GM10248 (cell line): Measurements from ENCODE around the gene HSPA5.

ENCODE experiments used
- CTCF ChIA-PET: fragments of 300-600 bp; sonication (Branson Sonifier 250); formaldehyde crosslinking; extraction: SDS; loops from one replicate; lab custom pipeline; 2021; ENCODE audit warnings: antibody characterized with exemption; lab: Yijun Ruan, JAX
- POLR2A ChIA-PET: fragments of 350-650 bp; sonication (Branson Sonifier 250); formaldehyde crosslinking; extraction: SDS; loops from one replicate; lab custom pipeline; 2020; ENCODE audit warnings: antibody characterized with exemption; lab: Yijun Ruan, JAX
- DNase-seq: peaks from one replicate; pipeline ENCODE4 v3.0.0; 2012; ENCODE audit errors: extremely low spot score
- CTCF ChIP-seq: IDR thresholded peaks from 2 replicates; pipeline ENCODE4 v1.5.1; 2012; ENCODE audit warnings: mild to moderate bottlenecking, low read depth; ENCODE audit errors: extremely low read depth, missing control alignments, control extremely low read depth

The HSPA5 gene

GRCh38 chr9:125261501-125262293, 20.6 kb upstream of the HSPA5 start, which contains the start of gene GAPVD1:
Gene GAPVD1 (plus strand): TSS chr9:125261826. CDS start chr9:125298922, 37,096 bp downstream.
- DNase-seq, result peak; percentile 99
- CTCF ChIA-PET, result interaction anchor here (0.6 to 2.2 kb wide), 6 partner anchors 13 to 146 kb away, joined by 3 to 17 read pairs (median 4); partner anchors contain the start of gene HSPA5
- POLR2A ChIA-PET, result interaction anchor here (0.6 to 3.4 kb wide), 2 partner anchors 20 to 36 kb away, joined by 5 to 24 read pairs; partner anchors contain the start of gene HSPA5
- TF ChIP-seq CTCF, result peak; percentile 25

GRCh38 chr9:125260561-125260960, 19.4 kb upstream of the HSPA5 start:
- DNase-seq, result no peak
- POLR2A ChIA-PET, result interaction anchor here (0.6 to 3.4 kb wide), 2 partner anchors 19 to 202 kb away, joined by 4 to 24 read pairs; partner anchors contain the start of gene HSPA5
- no peak for TF ChIP-seq CTCF
- CTCF ChIA-PET, result interaction anchor here (1.1 to 2.2 kb wide), 5 partner anchors 8 to 18 kb away, joined by 3 to 17 read pairs (median 4); partner anchors contain the start of gene HSPA5

- TF ChIP-seq CTCF, result no peak
- CTCF ChIA-PET, result no interaction called here
- DNase-seq, result no peak
- POLR2A ChIA-PET, result interaction anchor here (3.4 kb wide), 1 partner anchor 18 kb away, joined by 24 read pairs; the partner anchor contains the start of gene HSPA5
These were observed 17.8 kb upstream of the HSPA5 start for GRCh38 chr9:125258832-125259534.

GRCh38 chr9:125258160-125258785, 17.1 kb upstream of the HSPA5 start:
- CTCF ChIA-PET, result no interaction called here
- POLR2A ChIA-PET, result interaction anchor here (0.6 to 1.2 kb wide), 2 partner anchors 17 to 21 kb away, joined by 3 read pairs; partner anchors contain the start of gene HSPA5
- DNase-seq, result no peak
- TF ChIP-seq CTCF, result no peak

GRCh38 chr9:125255781-125256391, 14.7 kb upstream of the HSPA5 start:
- ChIA-PET CTCF (interaction anchor here (0.9 to 3.1 kb wide), 14 partner anchors 11 to 1235 kb away, joined by 3 to 17 read pairs (median 4); partner anchors contain the start of genes HSPA5, NR6A1 and WDR38), POLR2A (interaction anchor here (1.7 kb wide), 1 partner anchor 14 kb away, joined by 9 read pairs; no protein-coding TSS in a partner anchor)
- peak; percentile 46 for TF ChIP-seq CTCF
- no peak for DNase-seq

- POLR2A ChIA-PET, result interaction anchor here (0.6 kb wide), 1 partner anchor 68 kb away, joined by 5 read pairs; no protein-coding TSS in a partner anchor
- CTCF ChIA-PET, result interaction anchor here (1.9 to 3.1 kb wide), 4 partner anchors 9 to 1237 kb away, joined by 5 to 17 read pairs (median 7); no protein-coding TSS in a partner anchor
- no peak for DNase-seq
- TF ChIP-seq CTCF, result no peak
These were observed 13.1 kb upstream of the HSPA5 start for GRCh38 chr9:125254231-125254630.
